ENCODE measurements around the gene CDKAL1. TPM values are rescaled to one million over a fixed set of nuclear protein-coding genes. Genes with fewer than 3 reads are reported as not detected.

Gene CDKAL1
- total and polyA plus RNA-seq, 4 donors = 2.0 to 12.9 (median 6.7) TPM

- TF ChIP-seq, protein P1, sequence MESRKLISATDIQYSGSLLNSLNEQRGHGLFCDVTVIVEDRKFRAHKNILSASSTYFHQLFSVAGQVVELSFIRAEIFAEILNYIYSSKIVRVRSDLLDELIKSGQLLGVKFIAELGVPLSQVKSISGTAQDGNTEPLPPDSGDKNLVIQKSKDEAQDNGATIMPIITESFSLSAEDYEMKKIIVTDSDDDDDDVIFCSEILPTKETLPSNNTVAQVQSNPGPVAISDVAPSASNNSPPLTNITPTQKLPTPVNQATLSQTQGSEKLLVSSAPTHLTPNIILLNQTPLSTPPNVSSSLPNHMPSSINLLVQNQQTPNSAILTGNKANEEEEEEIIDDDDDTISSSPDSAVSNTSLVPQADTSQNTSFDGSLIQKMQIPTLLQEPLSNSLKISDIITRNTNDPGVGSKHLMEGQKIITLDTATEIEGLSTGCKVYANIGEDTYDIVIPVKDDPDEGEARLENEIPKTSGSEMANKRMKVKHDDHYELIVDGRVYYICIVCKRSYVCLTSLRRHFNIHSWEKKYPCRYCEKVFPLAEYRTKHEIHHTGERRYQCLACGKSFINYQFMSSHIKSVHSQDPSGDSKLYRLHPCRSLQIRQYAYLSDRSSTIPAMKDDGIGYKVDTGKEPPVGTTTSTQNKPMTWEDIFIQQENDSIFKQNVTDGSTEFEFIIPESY (IDR thresholded peaks at IDR 0.05) = no peak
- TF ChIP-seq HNF4A (conservative IDR thresholded peaks at IDR 0.05) (no peak), RXRA (IDR thresholded peaks at IDR 0.05) (no peak)
- TF ChIP-seq, protein P2, sequence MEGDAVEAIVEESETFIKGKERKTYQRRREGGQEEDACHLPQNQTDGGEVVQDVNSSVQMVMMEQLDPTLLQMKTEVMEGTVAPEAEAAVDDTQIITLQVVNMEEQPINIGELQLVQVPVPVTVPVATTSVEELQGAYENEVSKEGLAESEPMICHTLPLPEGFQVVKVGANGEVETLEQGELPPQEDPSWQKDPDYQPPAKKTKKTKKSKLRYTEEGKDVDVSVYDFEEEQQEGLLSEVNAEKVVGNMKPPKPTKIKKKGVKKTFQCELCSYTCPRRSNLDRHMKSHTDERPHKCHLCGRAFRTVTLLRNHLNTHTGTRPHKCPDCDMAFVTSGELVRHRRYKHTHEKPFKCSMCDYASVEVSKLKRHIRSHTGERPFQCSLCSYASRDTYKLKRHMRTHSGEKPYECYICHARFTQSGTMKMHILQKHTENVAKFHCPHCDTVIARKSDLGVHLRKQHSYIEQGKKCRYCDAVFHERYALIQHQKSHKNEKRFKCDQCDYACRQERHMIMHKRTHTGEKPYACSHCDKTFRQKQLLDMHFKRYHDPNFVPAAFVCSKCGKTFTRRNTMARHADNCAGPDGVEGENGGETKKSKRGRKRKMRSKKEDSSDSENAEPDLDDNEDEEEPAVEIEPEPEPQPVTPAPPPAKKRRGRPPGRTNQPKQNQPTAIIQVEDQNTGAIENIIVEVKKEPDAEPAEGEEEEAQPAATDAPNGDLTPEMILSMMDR (IDR thresholded peaks at IDR 0.05; ENCODE audit: low read depth, low read length, missing input control) = no peak
Measured at GRCh38 chr6:20631549-20631924, 97.3 kb downstream of the CDKAL1 start (continued).

- H3K4me3 ChIP-seq (ENCODE audit: low read depth in 1 of 3, low read length in 3 of 3) = no peak overlapping the region
- DNase-seq (ENCODE audit: low spot score) = no peak
- H3K9me3 ChIP-seq (ENCODE audit: control insufficient read depth in 4 of 4, low read length in 3 of 4) = no peaks in the 10 kb centered on the region
- TF ChIP-seq, protein P3, sequence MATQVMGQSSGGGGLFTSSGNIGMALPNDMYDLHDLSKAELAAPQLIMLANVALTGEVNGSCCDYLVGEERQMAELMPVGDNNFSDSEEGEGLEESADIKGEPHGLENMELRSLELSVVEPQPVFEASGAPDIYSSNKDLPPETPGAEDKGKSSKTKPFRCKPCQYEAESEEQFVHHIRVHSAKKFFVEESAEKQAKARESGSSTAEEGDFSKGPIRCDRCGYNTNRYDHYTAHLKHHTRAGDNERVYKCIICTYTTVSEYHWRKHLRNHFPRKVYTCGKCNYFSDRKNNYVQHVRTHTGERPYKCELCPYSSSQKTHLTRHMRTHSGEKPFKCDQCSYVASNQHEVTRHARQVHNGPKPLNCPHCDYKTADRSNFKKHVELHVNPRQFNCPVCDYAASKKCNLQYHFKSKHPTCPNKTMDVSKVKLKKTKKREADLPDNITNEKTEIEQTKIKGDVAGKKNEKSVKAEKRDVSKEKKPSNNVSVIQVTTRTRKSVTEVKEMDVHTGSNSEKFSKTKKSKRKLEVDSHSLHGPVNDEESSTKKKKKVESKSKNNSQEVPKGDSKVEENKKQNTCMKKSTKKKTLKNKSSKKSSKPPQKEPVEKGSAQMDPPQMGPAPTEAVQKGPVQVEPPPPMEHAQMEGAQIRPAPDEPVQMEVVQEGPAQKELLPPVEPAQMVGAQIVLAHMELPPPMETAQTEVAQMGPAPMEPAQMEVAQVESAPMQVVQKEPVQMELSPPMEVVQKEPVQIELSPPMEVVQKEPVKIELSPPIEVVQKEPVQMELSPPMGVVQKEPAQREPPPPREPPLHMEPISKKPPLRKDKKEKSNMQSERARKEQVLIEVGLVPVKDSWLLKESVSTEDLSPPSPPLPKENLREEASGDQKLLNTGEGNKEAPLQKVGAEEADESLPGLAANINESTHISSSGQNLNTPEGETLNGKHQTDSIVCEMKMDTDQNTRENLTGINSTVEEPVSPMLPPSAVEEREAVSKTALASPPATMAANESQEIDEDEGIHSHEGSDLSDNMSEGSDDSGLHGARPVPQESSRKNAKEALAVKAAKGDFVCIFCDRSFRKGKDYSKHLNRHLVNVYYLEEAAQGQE (IDR thresholded peaks at IDR 0.05) = no peak
- TF ChIP-seq, protein P1 (IDR thresholded peaks at IDR 0.05) = no peak
- TF ChIP-seq, protein P4, sequence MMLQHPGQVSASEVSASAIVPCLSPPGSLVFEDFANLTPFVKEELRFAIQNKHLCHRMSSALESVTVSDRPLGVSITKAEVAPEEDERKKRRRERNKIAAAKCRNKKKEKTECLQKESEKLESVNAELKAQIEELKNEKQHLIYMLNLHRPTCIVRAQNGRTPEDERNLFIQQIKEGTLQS (IDR thresholded peaks at IDR 0.05) = no peak
- TF ChIP-seq FOXA1 (IDR thresholded peaks at IDR 0.05) (no peak), GABPA (IDR thresholded peaks at IDR 0.05 in 1 of 2, conservative IDR thresholded peaks at IDR 0.05 in 1 of 2) (no peak), JUND (IDR thresholded peaks at IDR 0.05) (no peak), RAD21 (IDR thresholded peaks at IDR 0.05) (no peak), RXRA (IDR thresholded peaks at IDR 0.05) (no peak), NR2F2 (IDR thresholded peaks at IDR 0.05) (no peak), FOXA2 (IDR thresholded peaks at IDR 0.05) (no peak), EGR1 (IDR thresholded peaks at IDR 0.05; ENCODE audit: low read depth in 2 of 2) (no peak), TAF1 (conservative IDR thresholded peaks at IDR 0.05) (no peak), HNF4G (IDR thresholded peaks at IDR 0.05) (no peak), HNF4A (conservative IDR thresholded peaks at IDR 0.05) (no peak), YY1 (IDR thresholded peaks at IDR 0.05) (no peak), SP1 (IDR thresholded peaks at IDR 0.05) (no peak)
- TF ChIP-seq, protein P2 (IDR thresholded peaks at IDR 0.05; ENCODE audit: low read depth, low read length, missing input control) = no peak
- TF ChIP-seq, protein P5, sequence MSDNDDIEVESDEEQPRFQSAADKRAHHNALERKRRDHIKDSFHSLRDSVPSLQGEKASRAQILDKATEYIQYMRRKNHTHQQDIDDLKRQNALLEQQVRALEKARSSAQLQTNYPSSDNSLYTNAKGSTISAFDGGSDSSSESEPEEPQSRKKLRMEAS (IDR thresholded peaks at IDR 0.05) = no peak
- H3K27me3 ChIP-seq (ENCODE audit: control insufficient read depth in 4 of 4, insufficient read depth in 4 of 4, low read length in 3 of 4) = no peaks in the 10 kb centered on the region
- H3K27ac ChIP-seq (ENCODE audit: low read depth in 1 of 2, low read length in 2 of 2) = no peak overlapping the region
- no peaks in the 10 kb centered on the region for H3K36me3 ChIP-seq (ENCODE audit: control insufficient read depth in 4 of 4, insufficient read depth in 3 of 4, low read depth in 1 of 4, low read length in 3 of 4)
- WGBS = 89% methylated on average over 4 of the region's 4 CpGs
- H3K9ac ChIP-seq (ENCODE audit: low read depth in 1 of 2, low read length in 2 of 2) = no peak overlapping the region
- H3K4me1 ChIP-seq (ENCODE audit: control insufficient read depth in 4 of 4, insufficient read depth in 4 of 4, low read length in 3 of 4) = peaks cover 0 to 3% (median 0%) of the 10 kb centered on the region in 4 donors
Measured at GRCh38 chr6:20632696-20633095, 98.4 kb downstream of the CDKAL1 start.

Data from liver (tissue), 9 donors.